Measurements from ENCODE around the gene ADARB2.
"Not testable (repeated sequence)": the region's sequence is repeated elsewhere in the genome, so short reads cannot be mapped to it uniquely, and the experiment has no call there.

ADARB2 gene

DNA sequence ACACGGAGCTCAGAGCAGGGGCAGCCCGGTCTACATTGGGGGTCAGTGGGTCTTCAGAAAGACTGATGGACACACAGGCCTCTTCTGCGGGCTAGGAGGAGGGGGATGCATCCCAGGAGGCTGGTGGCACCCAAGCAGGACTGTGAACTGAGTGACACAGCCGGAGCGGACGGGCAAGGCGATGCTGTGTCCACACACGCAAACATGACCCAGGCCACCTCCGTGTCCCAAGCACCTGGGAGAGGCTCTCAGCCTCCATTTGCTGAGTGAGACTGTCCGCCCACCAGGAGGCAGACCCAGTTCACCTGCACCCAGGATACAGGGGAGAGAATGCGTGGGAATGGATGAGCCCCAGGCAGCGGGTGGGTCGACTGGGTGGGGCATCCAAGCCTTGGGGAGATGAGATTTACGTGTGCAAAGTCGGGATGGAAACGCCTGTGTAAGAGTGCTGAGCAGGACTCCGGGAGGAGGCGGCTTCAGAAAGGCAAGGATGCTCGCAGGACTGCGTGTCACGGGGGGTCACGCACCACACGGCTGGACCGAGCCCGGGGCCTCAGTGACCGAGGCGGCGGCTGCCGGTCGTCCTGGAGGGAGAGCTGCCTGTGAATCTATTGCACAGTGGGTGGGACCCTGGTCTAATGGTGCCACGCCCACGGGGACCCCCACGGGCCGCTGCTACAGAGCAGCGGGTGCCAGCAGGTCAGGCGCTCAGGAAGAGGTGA lies 262.8 kb downstream of the ADARB2 start:
- no peak for DNase-seq (ENCODE audit: low read depth in 1 of 2, low spot score in 1 of 2)

DNA sequence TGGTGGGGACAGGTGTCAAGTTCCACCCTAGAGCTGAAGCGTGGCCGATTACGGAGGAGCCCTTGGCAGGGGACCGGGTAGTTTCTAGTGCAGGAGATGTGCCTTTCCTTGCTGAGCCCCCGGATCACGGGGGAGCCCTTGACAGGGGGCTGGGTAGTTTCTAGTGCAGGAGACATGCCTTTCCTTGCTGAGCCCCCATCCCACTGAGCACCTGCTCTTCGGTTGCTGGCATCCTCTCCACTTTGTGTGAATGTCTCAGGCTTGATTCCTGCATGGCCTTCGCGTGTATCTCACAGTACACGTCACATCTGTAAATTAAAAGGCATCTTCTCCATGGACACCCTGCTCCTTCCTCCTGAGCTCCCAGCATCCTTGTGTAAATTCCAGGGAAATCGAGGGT lies 263.5 kb downstream of the ADARB2 start:
- no peak for DNase-seq (ENCODE audit: low read depth in 1 of 2, low spot score in 1 of 2)

DNA sequence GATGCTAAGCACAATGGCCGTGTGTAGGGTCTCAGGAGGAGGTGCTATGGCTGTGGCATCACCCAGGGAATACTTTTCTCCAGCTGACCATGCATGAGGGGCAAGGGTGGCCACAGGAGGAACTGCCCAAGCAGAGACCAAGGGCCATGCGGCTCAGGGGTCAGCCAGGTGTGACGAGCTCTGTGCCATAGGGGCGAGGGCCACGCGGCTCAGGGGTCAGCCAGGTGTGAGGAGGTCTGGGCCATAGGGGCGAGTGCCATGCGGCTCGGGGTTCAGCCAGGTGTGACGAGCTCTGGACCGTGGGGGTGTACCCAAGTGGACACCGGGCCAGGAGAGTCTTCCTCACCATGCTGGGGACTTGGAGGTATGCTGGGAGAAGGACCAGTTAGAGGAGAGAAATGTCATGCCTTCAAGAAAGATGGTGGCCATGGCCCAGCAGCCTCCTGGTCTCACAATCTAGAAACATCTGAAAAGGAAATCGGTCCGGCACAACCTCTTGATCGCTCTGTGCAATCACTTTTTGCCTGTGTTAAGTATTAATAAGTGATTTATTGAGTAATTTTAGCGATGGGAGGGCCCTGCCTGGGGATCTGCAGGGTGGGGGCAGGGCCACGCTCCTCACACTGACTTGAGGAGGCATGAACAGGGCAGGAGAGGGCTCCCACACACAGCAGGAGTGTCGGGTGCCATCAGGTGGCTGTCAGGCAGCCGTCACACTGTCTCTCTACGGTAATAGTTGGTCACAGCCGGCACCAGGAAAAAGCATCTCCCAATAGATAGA lies 265.0 kb downstream of the ADARB2 start:
- DNase-seq (ENCODE audit: low read depth in 1 of 2, low spot score in 1 of 2) = no peak

DNA sequence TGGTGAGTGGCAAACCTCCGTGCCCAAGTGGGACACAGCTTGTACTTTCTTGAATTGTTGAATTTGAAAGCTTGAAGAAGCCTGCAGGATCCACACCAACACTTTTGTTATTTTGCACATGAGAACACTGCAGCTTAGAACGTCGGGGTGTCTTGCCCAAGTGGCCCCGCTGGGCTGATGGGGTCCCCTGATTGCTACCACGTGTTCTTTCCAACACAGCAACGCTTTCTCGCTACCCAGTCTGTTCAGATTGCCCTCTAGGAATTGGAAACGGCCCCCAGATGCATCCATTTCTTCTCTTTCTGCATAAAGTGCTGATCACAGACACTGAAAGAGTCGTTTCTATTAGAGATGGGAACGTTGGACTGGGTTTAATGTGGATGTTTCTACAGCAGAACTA lies 268.5 kb downstream of the ADARB2 start:
- DNase-seq (ENCODE audit: low read depth in 1 of 2, low spot score in 1 of 2) = no peak

DNA sequence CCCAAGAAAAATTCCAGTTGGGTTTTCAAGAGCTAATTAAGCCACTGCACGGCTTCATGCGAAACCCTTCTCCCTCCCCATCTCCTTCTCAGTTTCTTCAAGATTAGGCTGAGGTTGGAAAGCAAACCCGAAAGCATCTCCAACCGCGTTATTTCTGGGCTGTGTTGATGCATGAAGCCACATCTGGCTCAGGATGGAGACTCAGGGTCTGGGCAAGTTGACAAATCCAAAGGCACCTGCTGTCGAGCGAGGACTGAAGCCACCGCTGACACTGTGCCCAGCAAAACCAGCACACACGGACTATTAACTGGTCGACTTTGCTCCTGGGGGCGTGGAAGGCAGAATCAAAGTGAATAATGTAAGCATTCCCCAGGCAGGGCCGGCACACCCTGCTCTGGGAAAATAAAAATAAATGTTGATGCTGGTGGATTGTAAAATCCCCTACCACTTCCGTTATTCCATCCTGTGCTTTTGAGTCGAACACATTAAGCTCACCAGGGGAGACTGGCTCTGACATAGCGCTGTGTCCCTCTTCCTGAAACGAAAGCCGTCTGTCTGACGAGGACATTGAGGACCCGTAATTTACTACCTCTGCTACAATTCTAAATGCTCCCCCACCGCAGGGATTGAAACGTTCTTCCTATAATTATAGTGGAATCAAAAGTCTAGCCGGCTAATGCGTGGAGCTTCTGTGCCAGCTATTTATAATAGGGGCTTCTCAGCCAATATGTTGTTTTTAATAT lies 269.8 kb downstream of the ADARB2 start:
- DNase-seq (ENCODE audit: low read depth in 1 of 2, low spot score in 1 of 2) = no peak

DNA sequence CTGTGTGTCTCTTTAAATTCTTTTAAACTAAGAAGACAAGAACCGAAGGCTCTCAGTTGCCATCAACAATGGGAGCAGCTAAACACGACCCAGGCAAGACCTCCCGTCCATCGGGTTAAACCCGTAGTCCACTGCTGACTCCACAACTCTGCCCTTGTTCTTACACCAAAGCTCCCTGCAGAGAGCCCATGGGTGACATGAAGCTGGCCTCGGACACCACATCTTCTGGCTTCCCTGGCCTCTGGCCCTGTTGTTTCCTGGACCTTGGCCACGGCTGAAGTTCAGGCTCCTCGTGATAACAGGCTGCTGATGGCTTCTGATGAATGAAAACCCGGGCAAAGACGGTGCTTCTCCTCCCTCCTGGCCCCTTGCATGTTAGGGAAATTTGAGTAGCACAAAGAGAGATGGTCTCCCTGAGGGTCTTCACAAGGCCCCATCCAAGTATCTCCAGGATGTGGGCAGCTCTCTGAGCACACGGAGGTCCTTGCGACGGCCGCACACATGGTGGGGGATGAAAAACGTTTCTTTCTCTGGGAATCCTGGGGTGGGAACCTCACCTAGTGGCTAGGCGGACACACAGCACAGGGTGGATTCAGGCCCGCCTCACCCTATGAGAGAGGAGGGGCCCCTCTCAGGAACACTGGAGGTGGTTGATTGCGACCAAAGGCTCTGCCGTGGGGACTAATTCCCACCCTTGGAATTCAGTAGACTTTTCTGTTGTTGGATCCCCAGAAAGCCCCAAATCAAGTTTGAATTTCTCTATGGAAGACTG lies 271.1 kb downstream of the ADARB2 start:
- no peak for DNase-seq (ENCODE audit: low read depth in 1 of 2, low spot score in 1 of 2)

DNA sequence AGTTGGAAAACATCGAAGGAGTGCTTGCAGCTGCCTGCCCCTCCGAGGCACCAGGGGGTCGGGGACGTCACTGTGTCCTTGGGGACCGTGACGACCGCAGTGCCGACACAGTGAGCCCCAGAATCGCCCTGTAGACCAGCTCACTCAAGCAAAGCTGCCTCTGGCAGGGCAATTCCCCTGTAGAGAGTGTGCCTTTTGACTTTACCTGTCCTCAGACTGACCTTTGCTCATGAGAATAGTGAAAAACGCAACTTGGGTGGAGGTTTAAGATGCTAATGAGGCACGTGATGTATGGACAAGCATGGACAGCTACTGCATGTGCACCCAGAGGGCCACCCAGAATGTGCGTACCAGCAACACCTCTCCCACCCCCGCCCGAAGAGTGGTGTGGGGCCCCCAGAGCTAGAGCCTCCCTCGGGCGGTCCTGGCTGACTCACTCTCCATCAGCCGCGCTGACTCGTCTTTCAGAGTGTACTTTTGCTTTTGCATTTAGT lies 271.9 kb downstream of the ADARB2 start:
- DNase-seq (ENCODE audit: low read depth in 1 of 2, low spot score in 1 of 2) = no peak

DNA sequence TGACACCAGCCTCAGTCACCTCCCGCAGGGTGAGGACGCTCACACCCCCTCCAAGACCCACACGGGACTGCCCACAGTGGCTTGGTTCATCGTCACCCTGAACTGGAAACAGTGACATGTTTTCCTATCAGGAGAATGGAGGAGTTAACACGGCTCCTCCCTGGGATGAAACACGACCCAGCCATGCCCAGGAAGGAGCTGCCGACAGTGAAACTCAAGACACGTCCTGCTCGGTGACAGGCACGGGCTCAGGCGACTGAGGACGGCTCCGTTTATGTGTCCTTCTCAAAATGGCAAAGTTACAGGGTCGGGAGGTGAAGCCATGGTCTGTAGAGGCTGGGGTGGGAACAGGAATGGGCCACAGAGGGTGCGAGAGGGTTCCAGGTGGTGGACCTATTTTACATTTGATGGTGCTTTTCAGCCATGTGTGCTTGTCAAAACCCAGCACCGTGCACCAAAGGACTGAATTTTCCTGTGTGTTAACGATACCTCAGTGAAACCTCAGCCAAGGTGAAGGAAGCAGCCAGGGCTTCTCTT lies 272.4 kb downstream of the ADARB2 start:
- DNase-seq (ENCODE audit: low read depth in 1 of 2, low spot score in 1 of 2) = no peak

DNA sequence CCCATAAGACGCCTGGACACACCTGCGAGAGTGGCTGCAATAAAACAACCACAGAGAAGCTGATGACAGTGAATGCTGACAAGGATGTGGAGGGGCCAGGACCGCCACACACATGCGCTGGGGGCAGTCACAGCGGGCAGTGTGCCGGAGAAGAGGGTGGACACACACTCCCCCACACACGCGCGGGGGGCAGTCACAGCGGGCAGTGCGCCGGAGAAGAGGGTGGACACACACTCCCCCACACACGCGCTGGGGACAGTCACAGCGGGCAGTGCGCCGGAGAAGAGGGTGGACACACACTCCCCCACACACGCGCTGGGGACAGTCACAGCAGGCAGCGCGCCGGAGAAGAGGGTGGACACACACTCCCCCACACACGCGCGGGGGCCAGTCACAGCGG lies 273.4 kb downstream of the ADARB2 start:
- DNase-seq (ENCODE audit: low read depth in 1 of 2, low spot score in 1 of 2) = not testable (repeated sequence)

DNA sequence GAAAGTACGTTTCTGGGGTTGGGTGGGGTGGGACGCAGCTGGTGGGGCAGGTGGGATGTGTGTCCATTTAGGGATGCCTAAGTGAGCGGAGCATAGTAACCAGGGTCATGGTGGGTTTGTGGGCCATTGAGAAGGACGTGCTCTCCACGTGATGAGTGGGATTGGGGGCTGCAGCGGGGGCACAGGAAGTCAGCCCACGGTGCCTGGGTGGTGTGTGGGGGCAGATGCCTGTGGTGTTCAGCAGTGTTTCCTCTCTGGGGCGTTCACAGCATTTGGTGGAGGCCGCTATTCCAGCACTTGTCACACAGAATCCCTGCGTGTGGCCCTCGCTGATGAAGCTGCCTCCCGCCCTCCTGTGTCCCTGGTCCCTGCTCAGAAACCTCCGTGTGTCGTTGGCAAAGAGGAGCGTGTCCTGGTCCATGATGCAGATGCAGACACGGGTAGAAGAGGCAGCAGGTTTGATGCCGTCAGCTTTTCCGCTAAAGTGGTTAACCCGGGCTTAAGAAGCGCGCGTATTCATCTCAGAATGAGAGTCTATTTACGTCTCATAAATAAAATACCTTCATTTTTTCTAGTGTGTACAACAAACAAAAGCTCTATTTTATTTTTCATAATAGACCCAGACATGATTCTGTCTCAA lies 274.2 kb downstream of the ADARB2 start:
- no peak for DNase-seq (ENCODE audit: low read depth in 1 of 2, low spot score in 1 of 2)

DNA sequence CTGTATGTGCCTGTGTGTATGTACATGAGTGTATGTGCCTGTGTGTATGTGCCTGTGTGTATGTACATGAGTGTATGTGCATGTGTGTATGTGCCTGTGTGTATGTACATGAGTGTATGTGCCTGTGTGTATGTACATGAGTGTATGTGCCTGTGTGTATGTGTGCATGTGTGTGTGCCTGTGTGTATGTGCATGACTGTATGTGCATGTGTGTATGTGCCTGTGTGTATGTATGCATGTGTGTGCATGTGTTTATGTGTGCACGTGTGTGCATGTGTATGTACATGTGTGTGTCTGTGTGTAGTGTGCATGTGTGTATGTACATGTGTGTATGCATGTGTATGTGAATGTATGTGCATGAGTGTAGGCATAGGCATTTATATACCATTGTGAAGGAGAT lies 274.8 kb downstream of the ADARB2 start:
- DNase-seq (ENCODE audit: low read depth in 1 of 2, low spot score in 1 of 2) = no peak

DNA sequence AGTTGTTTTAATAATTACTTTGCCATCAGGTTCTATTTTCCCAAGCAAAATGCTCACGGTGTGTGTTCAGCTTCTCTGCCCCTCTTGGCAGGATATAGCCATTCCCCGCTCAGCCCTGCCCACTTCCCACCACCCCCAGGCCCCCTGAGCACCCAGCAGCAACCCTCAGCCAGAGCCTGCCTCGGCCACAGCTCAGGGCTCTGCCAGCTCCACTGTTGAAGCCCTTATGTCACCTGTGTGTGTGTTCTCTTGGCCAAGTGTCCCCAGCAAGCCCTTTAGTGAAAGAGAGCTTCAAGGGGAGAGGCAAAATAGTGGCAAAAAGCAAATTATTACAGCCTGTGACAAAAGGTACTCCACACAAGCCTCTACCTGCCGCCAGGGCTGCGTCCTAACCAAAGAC lies 275.3 kb downstream of the ADARB2 start:
- DNase-seq (ENCODE audit: low read depth in 1 of 2, low spot score in 1 of 2) = no peak

DNA sequence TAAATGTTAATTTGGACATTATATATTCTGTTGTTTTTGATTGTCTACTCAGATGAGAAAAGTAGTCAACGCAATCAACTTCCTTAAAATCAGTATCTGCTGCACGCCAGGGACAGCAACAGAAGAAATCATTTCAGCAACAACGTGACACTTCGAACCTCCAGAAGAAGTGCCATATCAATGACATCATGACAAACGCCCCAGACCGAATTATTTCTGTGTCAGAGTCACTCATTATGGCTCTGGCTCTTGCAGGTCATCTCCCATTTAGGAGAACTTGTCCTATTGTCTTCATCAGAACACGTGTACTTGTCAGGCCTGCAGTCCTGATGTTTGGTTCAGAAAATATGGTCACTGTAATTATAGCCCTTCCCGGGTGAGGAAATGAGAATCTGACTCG lies 276.3 kb downstream of the ADARB2 start:
- DNase-seq (ENCODE audit: low read depth in 1 of 2, low spot score in 1 of 2) = no peak

DNA sequence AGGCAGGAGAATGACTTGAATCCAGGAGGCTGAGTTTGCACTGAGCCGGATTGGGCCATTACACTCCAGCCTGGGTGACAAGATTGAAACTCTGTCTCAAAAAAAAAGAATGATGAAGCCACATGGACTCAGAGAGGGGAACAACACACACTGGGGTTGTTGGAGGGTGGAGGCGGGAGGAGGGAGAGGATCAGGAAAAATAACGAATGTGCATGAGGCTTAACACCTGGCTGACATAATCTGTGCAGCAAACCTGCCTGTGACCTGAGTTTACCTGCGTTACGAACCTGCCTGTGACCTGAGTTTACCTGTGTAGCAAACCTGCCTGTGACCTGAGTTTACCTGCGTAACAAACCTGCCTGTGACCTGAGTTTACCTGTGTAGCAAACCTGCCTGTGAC lies 277.7 kb downstream of the ADARB2 start:
- not testable (repeated sequence) for DNase-seq (ENCODE audit: low read depth in 1 of 2, low spot score in 1 of 2)

DNA sequence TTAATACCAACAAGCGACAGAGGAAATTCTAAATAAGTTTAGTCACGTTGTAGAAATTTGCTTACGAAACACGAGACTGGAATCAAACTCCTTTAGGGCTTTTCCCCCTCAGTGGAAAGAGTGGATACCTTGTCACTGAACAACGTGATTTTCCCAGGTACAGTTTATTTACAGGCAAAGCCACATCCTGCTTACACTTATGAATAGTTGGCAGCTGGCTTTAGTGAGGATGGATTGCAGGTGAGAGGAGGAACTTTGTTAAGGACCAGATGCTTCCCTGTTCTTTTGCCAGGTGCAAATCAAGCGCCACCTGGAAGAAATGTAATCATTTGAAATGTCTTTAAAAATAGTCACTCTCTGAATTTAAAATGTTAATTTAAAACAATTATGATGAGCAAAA lies 282.4 kb downstream of the ADARB2 start:
- DNase-seq (ENCODE audit: low read depth in 1 of 2, low spot score in 1 of 2) = no peak

DNA sequence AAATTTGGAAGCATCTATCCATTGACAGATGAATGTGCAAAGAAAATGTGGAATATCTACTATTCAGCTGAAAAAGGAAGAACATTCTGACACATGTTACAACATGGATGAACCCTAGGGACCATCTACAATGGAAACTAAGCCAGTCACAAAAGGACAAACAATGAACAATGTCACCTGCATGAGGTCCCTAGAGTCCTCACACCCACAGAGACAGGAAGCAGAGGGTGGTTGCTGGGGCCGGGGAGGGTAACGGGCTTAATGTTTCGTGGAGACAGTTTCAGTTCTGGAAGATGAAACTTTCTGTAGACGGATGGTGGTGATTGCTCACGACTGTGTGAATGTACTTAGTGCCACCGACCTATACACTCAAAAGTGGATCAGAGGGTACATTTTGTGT lies 282.9 kb downstream of the ADARB2 start:
- DNase-seq (ENCODE audit: low read depth in 1 of 2, low spot score in 1 of 2) = no peak

DNA sequence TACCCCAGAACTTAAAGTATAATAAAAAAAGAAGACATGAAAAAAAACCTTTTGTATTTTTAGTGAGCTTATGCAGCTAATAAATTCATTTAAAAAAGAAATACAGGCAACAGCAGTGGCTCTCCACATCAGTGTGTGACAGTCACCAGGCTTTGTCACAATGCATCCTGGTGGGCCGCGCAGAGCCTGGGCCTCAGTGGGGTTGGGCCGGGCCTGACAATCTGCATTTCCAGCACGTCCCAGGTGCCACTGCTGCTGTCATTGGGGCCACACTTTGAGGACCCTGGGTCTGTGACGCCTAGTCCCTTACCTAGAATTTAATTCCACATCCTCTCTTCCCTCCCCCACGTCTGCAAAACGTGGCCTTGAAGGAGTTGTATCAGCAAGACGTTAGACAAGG lies 284.5 kb downstream of the ADARB2 start:
- DNase-seq (ENCODE audit: low read depth in 1 of 2, low spot score in 1 of 2) = no peak

DNA sequence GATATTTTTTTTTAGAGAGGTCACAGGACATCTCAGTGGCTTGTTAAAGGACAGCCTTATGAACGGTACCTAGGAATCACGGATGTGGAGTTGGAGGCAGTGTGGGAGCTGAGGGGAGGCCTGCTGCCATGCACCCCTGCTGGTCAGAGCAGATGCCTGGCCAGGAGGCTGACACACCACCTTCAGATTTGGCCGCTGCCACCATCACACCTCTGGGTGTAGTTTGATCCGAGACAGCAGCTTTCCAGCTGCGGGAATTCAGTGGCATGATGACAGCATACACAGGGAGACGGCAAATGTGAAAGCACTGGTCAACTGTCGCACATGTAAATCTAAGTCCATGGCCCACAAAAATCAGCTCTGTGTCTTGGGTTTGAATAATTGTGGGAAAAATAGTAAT lies 285.4 kb downstream of the ADARB2 start:
- DNase-seq (ENCODE audit: low read depth in 1 of 2, low spot score in 1 of 2) = no peak

DNA sequence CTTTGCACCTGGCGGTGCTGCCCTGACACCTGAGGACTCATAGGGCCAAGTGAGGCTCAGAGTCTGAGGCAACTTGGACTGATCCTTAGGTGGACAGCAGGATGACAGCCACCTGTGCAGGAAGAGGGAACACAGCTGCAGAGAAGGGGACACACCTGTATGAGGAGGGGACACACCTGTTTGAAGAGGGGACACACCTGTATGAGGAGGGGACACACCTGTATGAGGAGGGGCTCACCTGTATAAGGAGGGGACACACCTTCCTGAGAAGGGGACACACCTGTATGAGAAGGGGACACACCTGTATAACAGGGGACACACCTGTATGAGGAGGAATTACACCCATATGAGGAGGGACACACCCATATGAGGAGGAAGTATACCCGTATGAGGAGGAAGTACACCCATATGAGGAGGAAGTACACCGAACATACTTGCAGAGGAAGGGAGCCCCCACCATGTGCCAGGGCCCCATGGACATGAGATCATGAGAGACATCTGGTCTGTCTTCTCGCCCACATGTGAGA lies 285.9 kb downstream of the ADARB2 start:
- DNase-seq (ENCODE audit: low read depth in 1 of 2, low spot score in 1 of 2) = no peak

DNA sequence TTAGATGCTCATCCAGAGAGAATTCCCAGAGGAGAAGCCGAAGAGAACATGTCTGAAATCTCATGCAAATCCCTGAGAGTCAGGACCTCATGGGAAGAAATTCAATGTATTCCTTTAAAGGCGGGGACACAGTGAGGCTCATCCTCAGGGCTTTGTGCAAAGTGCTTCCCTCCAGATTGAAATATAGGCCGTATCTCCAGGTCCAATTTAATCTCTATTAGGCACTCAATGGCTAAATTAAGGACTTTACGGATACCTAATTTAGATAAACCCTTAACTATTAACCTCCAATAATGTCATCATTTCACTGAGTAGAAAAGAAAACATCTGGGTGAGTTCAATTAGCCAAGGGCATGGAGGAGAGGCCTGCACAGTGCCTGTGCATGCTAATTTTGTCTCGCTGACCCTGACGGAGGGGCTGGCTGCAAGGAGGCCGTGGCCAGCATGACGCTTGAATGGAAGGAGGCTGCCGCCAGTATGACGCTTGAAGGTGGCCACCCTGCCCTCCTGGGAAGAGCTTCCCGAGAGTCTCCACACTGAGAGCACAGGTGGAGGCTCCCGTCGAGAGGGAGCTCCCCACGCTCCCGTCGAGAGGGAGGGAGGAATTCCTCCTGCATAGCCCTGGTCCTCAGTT lies 287.6 kb downstream of the ADARB2 start:
- no peak for DNase-seq (ENCODE audit: low read depth in 1 of 2, low spot score in 1 of 2)

Measured in activated CD4-positive, alpha-beta T cell treated with anti-CD3 and anti-CD28 coated beads, Interleukin-2, amount 50 U/mL, for 24 hours (primary cell).